ENCODE results near the gene PRSS53.

Gene PRSS53

DNA sequence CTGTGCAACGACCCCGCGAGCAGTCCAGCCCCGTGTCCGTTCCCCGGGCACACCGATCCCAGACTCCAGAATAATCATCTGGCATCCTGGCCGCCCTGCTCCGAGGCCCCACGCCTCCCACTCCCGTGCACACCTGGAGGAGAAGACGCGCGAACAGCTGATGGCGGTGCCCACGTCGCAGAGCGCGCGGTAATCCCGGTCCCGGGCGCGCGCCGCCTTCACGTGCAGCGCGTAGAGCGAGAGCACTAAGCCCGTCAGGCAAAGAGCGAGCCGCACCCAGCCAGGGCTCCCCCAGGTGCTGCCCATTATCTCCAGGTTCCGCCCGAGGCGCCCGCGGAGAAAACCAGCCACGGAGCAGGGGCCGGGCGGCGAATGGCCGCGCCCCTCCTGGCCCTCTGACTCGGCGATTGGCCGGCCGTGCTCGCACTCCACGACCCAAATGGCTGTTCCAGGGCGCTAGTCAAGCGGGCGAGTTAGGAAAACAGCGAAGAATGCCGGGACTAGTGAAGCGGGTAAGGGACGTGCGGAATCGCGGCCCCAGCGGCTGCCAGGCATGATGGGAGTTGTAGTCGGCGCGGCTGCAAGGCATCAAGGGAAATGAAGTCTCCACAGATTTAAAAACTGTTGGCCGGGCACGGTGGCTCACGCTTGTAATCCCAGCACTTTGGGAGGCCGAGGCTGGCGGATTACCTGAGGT, 5.8 kb upstream of the PRSS53 start, which contains the start of gene VKORC1:
TSS of gene VKORC1 (minus strand) at position 374 of the 697 bp plus-strand sequence. CDS start at position 306, 68 bp downstream.
- DNase-seq (ENCODE audit: low read depth), result peak; percentile 99

DNA sequence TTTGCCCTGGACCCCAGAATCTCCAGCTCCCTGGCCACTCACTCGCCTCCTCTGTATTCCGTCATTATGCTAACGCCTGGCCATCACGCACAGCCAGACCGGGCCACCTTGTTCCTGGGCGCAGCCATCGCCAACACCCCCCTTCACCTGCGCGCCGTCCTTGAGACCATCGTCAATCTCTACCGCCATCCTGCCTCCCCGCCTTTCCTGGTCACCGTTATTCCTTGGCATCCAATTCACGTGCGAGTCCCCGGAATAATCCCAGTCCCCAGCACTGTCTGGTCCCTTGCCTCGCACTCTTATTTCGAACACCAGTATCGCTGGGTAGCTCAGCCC, 5.3 kb upstream of the PRSS53 start:
- peak; percentile 16 for DNase-seq (ENCODE audit: low read depth)

DNA sequence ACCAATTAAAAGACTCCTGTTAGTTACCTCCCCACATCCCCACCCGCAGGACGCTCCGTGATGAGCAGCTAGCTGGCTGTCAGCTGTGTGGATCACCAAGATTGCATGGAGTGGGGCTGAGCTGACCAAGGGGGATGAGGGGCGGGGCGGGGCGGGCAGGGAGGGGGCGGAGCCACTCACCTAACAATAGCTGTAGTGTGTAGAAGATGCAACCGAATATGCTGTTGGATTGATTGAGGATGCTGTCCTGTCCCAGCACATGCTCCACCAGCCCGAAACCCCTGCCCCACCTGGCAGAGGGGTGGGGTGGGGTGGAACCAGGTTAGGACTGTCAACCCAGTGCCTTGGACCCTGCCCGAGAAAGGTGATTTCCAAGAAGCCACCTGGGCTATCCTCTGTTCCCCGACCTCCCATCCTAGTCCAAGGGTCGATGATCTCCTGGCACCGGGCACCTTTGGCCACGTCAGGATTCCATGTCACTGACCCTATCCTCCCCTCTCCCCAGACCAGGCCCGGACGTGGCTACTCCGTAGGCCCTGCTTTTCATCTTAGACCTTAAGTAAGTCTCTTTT, 4.5 kb upstream of the PRSS53 start:
- DNase-seq (ENCODE audit: low read depth), result peak; percentile 45

DNA sequence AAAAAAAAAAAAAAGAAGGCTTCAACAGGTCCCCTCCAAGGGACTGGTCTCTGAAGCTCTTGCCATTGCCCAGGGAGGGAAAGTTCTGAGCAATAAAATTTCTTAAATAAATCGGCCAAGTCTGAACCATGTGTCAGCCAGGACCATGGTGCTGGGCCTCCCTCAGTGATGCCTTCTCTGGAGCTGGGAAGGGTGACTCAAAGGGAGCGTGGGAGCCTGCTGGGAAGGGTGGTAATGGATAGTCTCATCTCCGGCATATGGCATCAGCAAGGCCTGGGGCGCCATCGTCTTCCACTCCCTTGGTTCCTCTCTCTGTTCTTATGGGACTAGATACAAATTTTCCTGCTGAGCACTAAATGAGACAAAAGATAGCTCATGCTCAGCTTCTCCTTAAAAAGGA, 3.6 kb upstream of the PRSS53 start:
- no peak for DNase-seq (ENCODE audit: low read depth)

DNA sequence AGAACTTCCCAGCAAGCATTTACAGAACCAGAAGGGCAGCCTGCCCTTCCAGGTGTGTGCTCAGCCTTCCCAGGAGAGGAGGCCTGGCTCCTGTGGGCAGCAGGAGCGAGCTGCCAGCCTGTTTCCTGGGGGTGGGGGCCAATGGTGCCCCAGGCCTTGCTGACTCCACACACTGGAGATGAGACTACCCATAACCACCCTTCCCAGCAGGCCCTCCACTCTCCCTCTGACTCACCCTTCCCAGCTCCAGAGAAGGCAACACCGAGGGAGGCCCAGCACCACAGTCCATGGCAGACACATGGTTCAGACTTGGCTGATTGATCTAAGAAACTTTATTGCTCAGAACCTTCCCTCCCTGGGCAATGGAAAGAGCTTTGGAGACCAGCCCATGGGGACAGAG, 1.8 kb upstream of the PRSS53 start:
- DNase-seq (ENCODE audit: low read depth), result peak; percentile 73

DNA sequence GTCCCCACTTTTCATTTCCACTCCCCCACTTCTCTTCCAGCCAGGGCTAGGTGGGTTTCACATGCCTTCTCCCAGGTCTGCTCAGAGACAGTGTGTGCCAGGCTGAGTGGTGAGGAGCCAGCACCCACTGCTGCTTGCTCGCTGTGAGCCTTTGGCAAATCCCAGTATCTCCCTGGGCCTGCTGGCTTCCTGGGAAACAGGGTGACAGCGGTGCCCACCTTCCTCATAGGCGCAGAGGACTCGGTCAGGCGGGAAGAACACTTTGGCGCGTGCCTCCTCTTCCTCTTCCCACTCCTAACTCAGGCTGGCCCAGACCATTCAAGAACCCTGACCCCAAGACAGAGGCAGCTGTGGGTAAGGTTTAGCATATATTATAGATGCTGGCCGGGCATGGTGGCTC, 456 bp upstream of the PRSS53 start:
- no peak for DNase-seq (ENCODE audit: low read depth)

DNA sequence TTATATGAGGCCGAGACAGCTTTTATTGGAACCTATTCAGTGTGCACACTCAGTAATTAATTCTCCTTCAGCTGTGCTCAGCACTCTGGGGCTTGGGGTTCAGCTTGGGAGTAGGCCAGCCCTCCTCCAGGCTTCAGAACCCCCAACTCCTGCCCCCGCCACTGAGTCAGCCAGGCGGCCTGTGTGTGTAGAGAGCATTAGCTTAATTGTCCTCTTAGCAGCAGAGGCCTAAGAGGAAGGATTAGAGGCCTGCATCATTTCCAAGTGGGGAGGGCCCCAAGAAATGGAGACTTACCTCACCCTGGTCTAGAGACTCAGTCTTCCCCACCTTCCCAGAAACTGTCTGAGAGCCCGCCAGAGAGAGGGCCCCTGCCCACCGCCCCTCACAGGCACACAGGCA, 772 bp downstream of the PRSS53 start:
- no peak for DNase-seq (ENCODE audit: low read depth)

DNA sequence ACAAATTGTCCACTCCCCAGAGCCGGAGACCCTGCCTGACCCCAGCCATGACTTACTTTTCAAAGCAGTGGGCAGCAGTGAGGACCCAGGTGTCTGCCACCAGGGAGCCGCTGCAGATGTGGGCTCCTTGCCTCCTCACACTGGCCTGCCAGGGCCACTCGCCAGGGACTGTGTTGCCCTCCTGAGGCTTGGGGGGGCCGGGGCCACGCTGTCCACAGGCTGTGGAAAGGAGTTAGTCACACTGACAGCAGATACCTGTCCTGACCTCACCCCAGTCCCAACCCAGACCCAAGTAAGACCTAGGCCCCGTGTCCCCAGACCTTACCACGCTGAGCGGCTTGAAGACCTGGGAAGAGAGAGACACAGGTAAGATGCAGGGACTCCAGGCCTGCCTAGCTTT, 1.3 kb downstream of the PRSS53 start:
- no peak for DNase-seq (ENCODE audit: low read depth)

DNA sequence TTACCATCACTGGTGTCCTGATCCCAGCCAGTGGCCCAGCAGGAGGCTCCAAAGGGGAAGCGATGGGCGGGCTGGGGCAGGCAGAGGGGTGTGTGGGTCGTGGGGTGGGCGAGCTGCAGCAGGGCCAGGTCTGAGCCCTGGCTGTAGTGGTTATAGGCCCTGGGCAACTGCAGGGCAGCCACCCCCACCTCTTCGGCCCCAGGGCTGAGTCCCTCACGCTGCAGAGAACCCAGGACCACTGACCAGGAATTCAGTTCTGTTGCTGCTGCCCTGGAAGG, 2.2 kb downstream of the PRSS53 start:
- no peak for DNase-seq (ENCODE audit: low read depth)

DNA sequence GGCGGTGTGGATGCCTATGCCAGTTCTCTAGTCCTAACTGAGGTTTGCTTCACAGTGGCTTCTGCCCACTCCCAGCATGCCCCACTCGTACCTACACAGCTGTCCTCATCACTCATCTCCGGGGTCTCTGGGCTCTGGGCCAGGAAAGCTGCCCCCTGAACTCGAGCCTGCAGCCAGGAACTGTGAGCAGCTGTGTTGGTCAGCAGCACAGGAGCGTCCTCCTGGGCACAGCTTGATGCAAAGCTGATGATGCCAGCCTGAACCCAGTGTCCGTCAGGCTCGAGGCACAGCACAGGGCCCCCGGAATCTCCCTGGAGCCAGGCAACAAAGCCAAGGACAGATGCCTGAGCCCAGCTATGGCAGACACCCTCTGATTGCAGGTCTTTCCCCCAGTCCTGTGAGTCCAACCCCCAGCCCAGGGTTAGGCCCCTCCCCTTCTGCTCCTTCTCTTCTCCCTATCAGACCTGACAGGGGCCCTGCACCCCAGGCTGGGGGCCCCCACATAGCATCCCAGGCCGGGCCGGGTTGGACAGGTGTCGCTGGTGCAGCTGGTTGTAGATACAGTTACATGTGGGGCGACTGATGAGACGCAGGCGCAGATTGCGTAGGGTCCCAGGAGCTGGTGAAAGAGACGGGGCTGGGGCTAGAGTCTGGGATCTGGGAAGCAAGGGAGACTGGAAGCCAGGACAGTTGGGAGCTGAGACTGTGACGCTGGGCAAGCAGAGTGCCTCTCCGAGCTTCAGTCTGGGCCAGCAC, 2.7 kb downstream of the PRSS53 start:
- no peak for DNase-seq (ENCODE audit: low read depth)

DNA sequence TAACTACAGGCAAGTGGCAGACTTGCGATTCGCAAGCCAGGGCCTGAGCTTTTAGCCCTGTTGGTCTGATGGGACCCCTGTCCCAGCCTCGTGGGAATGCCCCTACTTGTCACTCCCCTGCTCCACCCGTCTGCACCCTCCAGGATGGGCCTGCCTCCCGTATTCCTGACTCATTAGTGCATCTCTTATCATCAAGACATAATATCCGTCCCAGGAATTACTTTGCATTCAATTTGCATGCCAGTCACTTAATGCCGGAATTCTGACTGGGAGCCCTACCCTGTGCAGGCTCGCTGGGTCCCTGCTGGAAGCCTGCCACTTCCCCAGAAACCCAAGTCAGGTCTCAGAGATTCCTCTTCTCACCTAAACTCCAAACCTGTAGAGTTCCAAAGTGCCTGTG, 3.3 kb downstream of the PRSS53 start:
- DNase-seq (ENCODE audit: low read depth), result no peak

DNA sequence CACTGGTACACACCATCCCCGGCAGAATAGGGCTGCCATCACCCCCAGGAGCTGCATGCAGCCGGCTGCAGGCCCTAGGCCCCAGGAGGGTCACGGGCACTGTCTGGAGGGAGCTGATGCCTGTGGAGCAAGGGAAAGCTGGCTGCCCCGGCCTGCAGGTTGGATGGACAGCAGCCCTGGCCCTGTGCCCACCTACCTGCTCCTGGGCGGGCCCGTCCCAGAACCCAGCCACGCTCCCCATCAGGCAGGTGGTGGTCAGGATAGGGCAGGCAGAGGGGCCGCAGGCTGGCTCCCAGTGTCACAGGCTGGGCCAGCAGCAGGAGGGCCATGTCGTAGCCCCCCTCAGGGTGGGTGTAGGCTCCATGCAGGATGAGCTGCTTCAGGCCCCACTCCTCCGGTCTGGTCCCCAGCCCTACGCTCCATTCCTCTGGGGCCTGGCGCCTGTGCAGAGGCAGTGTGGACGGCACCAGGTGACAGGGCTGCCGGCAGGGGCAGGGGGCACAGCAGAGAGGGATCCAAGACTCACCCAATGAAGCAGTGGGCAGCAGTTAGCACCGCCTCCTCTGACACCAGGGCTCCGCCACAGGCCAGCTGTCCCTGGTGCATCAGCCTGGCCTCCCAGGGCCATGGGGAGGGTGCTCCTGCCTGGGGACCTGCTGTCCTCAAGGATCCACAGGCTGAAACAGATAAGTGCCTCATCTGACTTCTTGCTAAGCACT, 4.0 kb downstream of the PRSS53 start:
- DNase-seq (ENCODE audit: low read depth), result no peak

DNA sequence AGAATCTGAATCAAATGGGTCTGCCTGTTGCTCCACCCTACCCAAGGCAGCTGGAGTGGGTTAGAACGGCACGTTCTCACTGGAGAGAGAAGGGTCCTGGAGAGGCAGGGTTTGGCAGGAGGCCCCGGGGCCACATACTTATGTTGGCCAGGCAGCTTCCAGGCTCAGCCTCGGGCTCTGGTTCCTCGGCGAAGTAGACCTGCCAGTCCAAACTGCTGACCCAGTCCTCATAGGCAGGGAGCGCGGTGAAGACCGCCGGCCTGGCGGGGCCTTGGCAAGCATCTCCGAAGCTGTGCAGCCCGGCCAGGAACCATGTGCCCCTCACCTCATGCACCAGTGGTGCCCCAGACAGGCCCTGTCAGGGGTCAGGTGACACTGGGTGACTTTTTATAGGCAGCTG, 4.8 kb downstream of the PRSS53 start:
- no peak for DNase-seq (ENCODE audit: low read depth)

DNA sequence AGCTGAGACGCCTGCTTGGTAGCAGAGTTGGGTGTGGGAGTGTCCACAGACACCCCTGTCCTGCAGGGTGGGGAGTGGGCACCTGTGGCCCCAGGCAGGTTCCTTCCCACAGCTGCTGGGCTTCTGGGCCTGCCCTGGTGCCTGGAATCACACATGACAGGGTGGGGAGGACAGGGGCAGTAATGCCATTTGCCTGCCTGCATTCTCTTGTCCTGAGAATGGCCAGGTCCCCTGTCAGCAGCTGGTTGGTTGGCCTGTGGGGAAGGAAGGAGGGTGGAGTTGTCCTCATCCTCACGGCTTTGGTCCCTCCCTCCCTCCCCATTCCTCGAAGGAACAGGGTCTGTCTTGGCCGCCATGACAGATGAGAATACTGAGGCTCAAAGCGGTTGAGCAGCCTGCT, 5.2 kb downstream of the PRSS53 start:
- no peak for DNase-seq (ENCODE audit: low read depth)

DNA sequence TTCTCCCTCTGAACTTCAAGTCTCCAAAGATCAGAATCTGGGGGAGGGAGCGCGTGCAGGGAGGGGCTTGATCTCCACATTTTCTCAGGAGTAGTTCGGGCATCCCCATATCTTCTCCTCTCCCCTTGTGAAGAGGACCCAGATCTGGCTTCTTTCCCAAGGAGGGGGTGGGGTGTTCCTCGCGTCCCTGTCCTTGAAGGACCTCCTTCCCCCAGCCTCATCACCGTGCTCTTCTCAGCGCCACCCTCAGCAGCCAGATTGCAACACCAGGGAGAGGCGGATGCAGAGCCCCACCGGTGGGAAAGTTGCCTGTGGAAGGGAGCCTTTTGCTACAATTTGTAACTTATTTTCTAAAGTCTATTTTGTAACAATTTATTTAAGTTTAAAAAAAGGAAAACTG, 5.7 kb downstream of the PRSS53 start:
- no peak for DNase-seq (ENCODE audit: low read depth)

DNA sequence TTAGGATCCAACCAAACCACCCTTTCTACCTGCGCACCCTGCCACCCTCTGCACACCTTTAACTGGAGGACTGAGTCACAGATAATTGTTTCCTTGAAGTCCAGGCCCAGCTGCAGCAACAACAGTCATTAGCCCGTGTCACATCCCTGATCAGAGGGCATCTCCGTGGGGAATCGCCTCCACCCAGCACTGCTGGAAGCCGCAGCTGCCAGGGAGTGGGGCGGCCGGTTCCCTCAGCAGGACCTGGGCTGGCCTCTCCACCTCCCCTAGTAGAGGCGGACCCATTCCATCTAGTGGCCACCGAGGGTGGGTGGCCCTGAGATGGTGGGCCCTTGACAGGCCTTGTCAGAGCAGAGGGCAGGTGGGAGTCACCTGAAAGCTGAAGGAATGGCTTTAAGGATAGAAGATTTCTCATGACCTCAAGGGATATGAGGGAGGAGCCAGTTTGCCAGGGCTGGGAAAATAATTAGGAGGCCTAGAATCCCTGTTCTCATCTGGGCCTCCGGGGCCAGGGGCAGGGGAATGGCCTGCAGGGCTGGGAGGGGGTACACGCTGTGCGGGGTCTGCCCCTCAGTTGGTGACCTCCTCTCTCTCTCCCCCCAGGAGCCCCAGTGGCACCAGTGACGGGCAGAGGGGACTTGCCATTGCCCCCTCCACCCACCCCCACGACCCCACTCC, 6.2 kb downstream of the PRSS53 start:
- DNase-seq (ENCODE audit: low read depth), result no peak

DNA sequence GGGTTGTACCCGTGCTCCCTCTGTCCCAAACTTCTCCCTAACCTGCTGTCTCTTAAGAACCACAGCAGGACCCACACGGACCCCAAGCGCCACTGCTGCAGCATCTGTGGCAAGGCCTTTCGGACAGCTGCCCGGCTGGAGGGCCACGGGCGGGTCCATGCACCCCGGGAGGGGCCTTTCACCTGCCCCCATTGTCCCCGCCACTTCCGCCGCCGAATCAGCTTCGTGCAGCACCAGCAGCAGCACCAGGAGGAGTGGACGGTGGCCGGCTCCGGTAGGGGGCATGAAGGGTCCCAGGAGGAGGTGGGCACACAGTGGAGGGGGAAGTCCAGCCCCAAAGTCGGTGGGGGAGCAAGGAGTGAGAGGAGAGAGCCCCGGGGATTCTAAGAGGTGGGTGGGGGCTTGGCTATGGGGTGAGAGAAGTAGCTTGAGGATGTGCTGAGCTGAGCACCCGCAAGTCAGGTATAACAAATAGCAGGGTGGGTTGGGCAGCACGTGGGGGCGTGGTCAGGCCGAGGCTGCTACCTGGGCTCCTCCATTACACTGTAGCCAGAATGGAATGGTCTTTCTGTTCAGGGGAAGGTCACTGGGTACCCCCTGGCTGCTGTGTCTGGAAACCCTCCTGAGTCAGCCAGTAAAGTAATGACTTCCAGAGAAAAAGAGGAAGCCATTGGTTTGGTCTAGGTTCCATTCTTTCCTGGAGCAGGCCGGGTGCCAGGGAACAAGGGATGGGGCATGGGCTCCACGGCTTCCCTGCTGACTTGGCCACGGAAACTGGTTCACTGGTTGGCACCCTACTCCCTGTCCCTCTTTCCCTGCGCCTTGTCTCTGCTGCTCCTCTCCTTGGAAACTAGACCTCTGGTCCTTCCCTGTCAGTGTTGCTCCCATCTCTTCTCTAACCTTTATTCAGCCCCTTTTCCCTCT, 7.1 kb downstream of the PRSS53 start:
- no peak for DNase-seq (ENCODE audit: low read depth)

DNA sequence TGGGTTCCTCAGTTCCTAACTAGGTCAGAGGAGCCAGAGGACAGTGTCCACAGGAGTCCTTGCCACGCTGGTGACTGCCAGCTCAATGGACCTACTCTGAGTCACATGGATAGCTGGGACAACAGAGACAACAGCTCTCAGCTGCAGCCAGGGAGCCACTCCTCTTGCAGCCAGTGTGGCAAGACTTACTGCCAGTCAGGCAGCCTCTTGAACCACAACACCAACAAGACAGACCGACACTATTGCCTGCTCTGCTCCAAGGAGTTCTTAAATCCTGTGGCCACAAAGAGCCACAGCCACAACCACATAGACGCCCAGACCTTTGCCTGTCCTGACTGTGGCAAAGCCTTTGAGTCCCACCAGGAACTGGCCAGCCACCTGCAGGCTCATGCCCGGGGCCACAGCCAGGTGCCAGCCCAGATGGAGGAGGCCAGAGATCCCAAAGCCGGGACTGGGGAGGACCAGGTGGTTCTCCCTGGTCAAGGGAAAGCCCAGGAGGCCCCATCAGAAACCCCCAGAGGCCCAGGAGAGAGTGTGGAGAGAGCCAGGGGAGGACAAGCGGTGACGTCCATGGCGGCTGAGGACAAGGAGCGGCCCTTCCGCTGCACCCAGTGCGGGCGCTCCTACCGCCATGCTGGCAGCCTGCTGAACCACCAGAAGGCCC, 7.9 kb downstream of the PRSS53 start:
- DNase-seq (ENCODE audit: low read depth), result no peak

DNA sequence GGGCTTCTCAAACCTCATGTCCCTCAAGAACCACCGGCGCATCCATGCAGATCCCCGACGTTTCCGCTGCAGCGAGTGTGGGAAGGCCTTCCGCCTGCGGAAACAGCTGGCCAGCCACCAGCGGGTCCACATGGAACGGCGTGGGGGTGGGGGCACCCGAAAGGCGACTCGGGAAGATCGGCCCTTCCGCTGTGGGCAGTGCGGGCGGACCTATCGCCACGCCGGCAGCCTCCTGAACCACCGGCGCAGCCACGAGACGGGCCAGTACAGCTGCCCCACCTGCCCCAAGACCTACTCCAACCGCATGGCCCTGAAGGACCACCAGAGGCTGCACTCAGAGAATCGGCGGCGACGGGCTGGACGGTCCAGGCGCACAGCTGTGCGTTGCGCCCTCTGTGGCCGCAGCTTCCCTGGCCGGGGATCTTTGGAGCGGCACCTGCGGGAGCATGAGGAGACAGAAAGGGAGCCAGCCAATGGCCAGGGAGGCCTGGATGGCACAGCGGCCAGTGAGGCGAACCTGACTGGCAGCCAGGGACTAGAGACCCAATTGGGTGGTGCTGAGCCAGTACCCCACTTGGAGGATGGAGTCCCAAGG, 8.6 kb downstream of the PRSS53 start:
- DNase-seq (ENCODE audit: low read depth), result no peak

DNA sequence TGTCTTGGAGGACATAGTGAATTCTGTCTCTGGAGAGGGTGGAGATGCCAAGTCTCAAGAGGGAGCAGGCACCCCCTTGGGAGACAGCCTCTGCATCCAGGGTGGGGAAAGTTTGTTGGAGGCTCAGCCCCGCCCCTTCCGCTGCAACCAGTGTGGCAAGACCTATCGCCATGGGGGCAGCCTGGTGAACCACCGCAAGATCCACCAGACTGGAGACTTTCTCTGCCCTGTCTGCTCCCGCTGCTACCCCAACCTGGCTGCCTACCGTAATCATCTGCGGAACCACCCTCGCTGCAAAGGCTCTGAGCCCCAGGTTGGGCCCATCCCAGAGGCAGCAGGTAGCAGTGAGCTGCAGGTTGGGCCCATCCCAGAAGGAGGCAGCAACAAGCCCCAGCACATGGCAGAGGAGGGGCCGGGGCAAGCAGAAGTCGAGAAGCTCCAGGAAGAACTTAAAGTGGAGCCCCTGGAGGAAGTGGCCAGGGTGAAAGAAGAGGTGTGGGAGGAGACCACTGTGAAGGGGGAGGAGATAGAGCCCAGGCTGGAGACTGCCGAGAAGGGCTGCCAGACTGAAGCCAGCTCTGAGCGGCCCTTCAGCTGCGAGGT, 9.3 kb downstream of the PRSS53 start:
- no peak for DNase-seq (ENCODE audit: low read depth)

Data from iris pigment epithelial cell (primary cell).